Epithelial cell of alveolus of lung (primary cell): ENCODE measurements around the gene GDI2. TPM values are rescaled to one million over a fixed set of nuclear protein-coding genes. Genes with fewer than 3 reads are reported as not detected.

ENCODE experiments used
- total RNA-seq: library from RNA; depleted of rRNA; stranded (reverse); fragments of >200 nt; gene quantifications from 2 replicates; pipeline ENCODE4 v1.2.1, GENCODE V29; 2015

Gene GDI2
- total RNA-seq, result 357 and 375 TPM in 2 replicates

DNA sequence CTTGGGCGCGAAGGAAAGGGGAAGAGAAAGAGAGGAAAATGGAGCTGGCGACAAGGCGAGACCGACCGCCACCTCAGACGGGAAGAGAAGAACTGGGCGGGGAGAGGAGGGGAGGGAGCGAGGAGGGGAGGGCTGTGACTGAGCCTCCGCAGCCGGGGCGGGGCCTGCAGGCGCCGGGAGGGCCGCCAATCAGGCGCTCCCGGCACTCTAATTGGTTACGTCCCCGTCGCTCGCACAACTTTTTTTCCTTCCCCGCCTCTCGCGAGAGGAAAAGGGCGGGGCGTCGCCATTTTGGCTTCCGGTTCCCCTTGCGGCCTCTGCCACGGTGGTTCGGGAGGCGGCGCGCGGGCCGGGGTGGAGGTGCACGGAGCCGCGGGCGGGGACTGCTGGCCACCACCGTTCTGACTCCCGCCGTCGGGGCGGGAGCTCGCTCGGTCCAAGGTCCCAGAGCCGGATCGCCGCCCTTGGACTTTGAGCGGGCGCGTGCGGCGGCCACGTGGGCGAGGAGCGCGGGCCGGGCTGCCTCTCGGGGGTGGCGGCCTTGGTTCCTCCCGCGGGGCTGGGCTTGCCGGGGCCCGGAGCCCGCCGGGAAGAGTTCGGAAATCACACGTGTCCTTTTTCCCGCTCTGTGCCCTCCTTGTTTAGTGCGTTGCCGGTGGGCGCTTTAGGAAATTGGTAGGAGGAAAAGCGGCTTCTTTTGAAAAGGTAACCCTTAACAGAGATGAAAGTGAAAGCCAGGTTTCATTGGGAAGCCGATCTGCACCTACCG lies at the start of gene GDI2:
TSS of gene GDI2 (minus strand) at position 94 of the 769 bp plus-strand sequence. CDS start 176 bp downstream, outside the sequence.

Other genes with a start within 250 kb of the GDI2 start
- gene ASB13, start 146.8 kb downstream of the GDI2 start, total RNA-seq, result 17.2 and 18.0 TPM in 2 replicates
- gene TASOR2, start 128.6 kb downstream of the GDI2 start, total RNA-seq, result 35.6 and 48.4 TPM in 2 replicates
- gene ANKRD16, start 76.5 kb upstream of the GDI2 start, total RNA-seq, result 4.2 and 4.5 TPM in 2 replicates
- gene FBH1, start 76.8 kb upstream of the GDI2 start, total RNA-seq, result 58.1 and 58.7 TPM in 2 replicates
- 9.4 and 18.6 TPM in 2 replicates for gene IL15RA, start 164.1 kb upstream of the GDI2 start, total RNA-seq
- gene IL2RA, start 248.9 kb upstream of the GDI2 start, total RNA-seq, result not detected in 2 replicates